Hepatocyte (in vitro differentiated cells): Measurements from ENCODE around the gene TBCEL.

ENCODE experiments used
- EZH2phosphoT487 ChIP-seq: fragments of 200-600 bp; sonication (generic); IDR thresholded peaks from one replicate; pipeline ENCODE4 v1.6.1; 2018; ENCODE audit warnings: antibody characterized with exemption, mild to moderate bottlenecking, low read depth, moderate library complexity; ENCODE audit not compliant: unreplicated experiment, severe bottlenecking
- TF ChIP-seq, protein P1 (sequence below): fragments of 200-600 bp; sonication (generic); IDR thresholded peaks from 2 replicates; pipeline ENCODE4 v1.5.1; 2016; ENCODE audit warnings: antibody characterized with exemption, mild to moderate bottlenecking; ENCODE audit not compliant: poor library complexity

DNA sequence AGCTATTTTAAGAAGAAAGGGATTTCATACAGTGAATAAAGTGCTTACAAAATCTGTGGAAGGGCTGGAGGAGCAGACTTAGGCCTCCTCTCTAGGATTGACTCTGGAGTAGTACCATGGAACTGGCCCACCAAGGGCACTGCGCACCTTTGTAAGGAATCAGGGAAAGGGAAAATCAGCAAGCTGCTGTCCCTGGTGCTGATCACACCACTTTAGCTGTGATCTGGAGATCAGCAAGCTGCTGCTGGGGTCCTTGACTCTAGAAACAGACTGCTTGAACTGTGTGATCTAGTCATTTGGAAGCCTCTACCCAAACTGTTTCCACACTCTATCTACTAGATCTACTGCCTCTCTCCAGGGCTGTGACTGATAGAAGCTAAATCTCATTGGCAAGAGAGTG, 58.8 kb downstream of the TBCEL start:
- TF ChIP-seq, protein P1, sequence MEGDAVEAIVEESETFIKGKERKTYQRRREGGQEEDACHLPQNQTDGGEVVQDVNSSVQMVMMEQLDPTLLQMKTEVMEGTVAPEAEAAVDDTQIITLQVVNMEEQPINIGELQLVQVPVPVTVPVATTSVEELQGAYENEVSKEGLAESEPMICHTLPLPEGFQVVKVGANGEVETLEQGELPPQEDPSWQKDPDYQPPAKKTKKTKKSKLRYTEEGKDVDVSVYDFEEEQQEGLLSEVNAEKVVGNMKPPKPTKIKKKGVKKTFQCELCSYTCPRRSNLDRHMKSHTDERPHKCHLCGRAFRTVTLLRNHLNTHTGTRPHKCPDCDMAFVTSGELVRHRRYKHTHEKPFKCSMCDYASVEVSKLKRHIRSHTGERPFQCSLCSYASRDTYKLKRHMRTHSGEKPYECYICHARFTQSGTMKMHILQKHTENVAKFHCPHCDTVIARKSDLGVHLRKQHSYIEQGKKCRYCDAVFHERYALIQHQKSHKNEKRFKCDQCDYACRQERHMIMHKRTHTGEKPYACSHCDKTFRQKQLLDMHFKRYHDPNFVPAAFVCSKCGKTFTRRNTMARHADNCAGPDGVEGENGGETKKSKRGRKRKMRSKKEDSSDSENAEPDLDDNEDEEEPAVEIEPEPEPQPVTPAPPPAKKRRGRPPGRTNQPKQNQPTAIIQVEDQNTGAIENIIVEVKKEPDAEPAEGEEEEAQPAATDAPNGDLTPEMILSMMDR, result no peak
- no peak for TF ChIP-seq EZH2phosphoT487
